ENCODE results near the gene TSPAN5.

DNA sequence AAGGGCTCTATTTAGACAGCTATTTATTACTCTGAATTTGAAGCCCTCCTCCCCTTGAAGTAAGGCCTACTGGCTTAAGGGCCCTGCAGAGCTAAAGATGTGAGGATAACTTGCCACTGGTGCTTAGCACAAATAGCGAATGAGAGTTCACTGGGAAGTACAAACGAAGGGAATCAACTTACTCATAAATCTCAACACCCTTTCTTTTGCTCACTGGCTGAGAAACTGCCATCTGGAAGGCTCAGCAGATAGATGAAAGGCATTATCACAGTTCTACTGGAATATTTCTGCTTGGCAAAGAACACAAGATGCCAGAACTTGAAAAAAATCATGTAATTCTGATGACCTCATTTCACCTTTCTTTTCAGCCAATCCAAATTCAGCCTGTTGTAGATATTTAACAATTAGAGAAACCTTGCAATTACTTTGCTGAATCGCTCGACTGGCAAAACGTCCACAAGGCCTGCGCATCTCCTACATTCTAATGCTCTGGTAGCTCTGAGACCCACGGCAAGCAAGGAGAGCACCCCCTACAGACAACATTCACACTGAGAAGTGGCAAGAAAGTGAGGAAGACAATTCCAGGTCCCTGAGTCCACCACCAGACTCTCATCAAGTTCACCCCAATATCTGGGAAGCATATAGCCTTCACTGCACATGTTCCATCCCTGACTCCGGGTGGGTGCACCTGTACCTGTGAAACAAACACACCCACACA, 27.5 kb downstream of the TSPAN5 start:
- no peak for TF ChIP-seq CTCF (conservative IDR thresholded peaks at IDR 0.05)
- TF ChIP-seq ZFX (IDR thresholded peaks at IDR 0.05): no peak
